K562 (cell line): Measurements from ENCODE around the gene IL10RB. TPM values are rescaled to one million over a fixed set of nuclear protein-coding genes. Genes with fewer than 3 reads are reported as not detected.

Experiments used
- ATAC-seq: fragments of 200-7000 bp; cut with Tn5 transposase; 3 replicates; pipeline ENCODE4 v1.9.1; 2020; ENCODE audit warnings: moderate library complexity
- BruUV-seq: library from RNA; stranded (reverse); fragments of 400-500 nt; replicated peaks from 2 replicates; lab custom pipeline; 2021; lab: Mats Ljungman, UMichigan
- CTCF ChIA-PET: fragments of 300-600 bp; formaldehyde crosslinking; extraction: SDS; loops from one replicate; lab custom pipeline; 2021; ENCODE audit warnings: low intra/inter-chr PET ratio; lab: Yijun Ruan, JAX
- POLR2A ChIA-PET: fragments of 300-600, 350-650 bp; sonication (Branson Sonifier 250); formaldehyde crosslinking; extraction: SDS; loops from one replicate; lab custom pipeline; 2021; ENCODE audit warnings: antibody characterized with exemption, inconsistent platforms; lab: Yijun Ruan, JAX
- DNase-seq, 4 experiments: peaks; one replicate each; pipeline versions ENCODE4 v3.0.0 to v3.0.0-alpha.2; 2011 to 2018; ENCODE audit warnings: low spot score in 3 of 4, mixed read lengths in 3 of 4; ENCODE audit errors: extremely low read depth in 1 of 4
- FAIRE-seq: peaks from 2 replicates; lab custom pipeline; 2011; peaks lifted over from hg19 to GRCh38; lab: Jason Lieb, UNC
- H2AFZ ChIP-seq: 2 replicates; pipeline ENCODE4 v1.6.0; 2011; ENCODE audit warnings: low read depth, low read length, control low read depth, inconsistent platforms
- H3K27ac ChIP-seq: fragments of 200-600 bp; 3 replicates; pipeline ENCODE4 v1.8.0; 2011; ENCODE audit warnings: low read depth, mild to moderate bottlenecking, control low read depth, inconsistent platforms, low read length, moderate library complexity, mixed read lengths; ENCODE audit errors: extremely low read depth
- H3K27me3 ChIP-seq, 2 experiments: fragments of 300-600 bp in 1 of 2; 2 replicates in 1 of 2; 3 replicates in 1 of 2; pipeline versions ENCODE4 v1.6.0 to v1.8.0; 2011; ENCODE audit warnings: inconsistent platforms in 2 of 2, low read length in 2 of 2, mild to moderate bottlenecking in 1 of 2, mixed read lengths in 1 of 2, moderate library complexity in 1 of 2; ENCODE audit not compliant: control insufficient read depth in 2 of 2, insufficient read depth in 2 of 2
- H3K36me3 ChIP-seq: fragments of 300-600 bp; 3 replicates; pipeline ENCODE4 v1.8.0; 2011; ENCODE audit warnings: mild to moderate bottlenecking, low read length, inconsistent platforms; ENCODE audit not compliant: control insufficient read depth, insufficient read depth
- H3K4me1 ChIP-seq, 2 experiments: fragments of 200-600 bp in 1 of 2; replicated peaks in 1 of 2; 2 replicates in 1 of 2; 3 replicates in 1 of 2; pipeline versions ENCODE4 v1.5.1 to v1.8.0; 2011; ENCODE audit warnings: inconsistent platforms in 2 of 2, low read length in 2 of 2, mild to moderate bottlenecking in 1 of 2, mixed read lengths in 1 of 2, moderate library complexity in 1 of 2; ENCODE audit not compliant: control insufficient read depth in 2 of 2, insufficient read depth in 2 of 2
- H3K4me2 ChIP-seq: 2 replicates; pipeline ENCODE4 v1.6.1; 2011; ENCODE audit warnings: low read length, control low read depth, inconsistent platforms, mixed read lengths; ENCODE audit not compliant: insufficient read depth
- H3K4me3 ChIP-seq: fragments of 200-600 bp; sonication (generic), shearing (Covaris generic); 2 replicates; pipeline ENCODE4 v1.5.1; 2016; ENCODE audit warnings: control low read depth, inconsistent platforms
- H3K79me2 ChIP-seq: fragments of 200-600 bp; 3 replicates; pipeline ENCODE4 v1.8.0; 2011; ENCODE audit warnings: low read length, inconsistent platforms; ENCODE audit not compliant: control insufficient read depth, insufficient read depth
- H3K9ac ChIP-seq, 2 experiments: 2 replicates each; pipeline versions ENCODE4 v1.6.0 to v1.6.1; 2011; ENCODE audit warnings: low read depth in 2 of 2, low read length in 2 of 2, control low read depth in 1 of 2, inconsistent platforms in 1 of 2, mild to moderate bottlenecking in 1 of 2, mixed read lengths in 1 of 2; ENCODE audit not compliant: insufficient read depth in 1 of 2
- H3K9me1 ChIP-seq: one replicate; pipeline ENCODE4 v1.6.0; 2011; ENCODE audit warnings: inconsistent platforms, mild to moderate bottlenecking, low read length, moderate library complexity; ENCODE audit not compliant: control insufficient read depth, insufficient read depth
- H3K9me3 ChIP-seq: replicated peaks from 2 replicates; pipeline ENCODE4 v1.5.1; 2011; ENCODE audit warnings: low read depth, low read length, inconsistent platforms; ENCODE audit not compliant: control insufficient read depth, insufficient read depth
- H4K20me1 ChIP-seq: replicated peaks from 2 replicates; pipeline ENCODE4 v1.6.1; 2011; ENCODE audit warnings: low read length, inconsistent platforms, mixed read lengths; ENCODE audit not compliant: control insufficient read depth, insufficient read depth
- BRCA1 ChIP-seq, 2 experiments: fragments of 450-650 bp in 1 of 2; sonication (generic) in 1 of 2; formaldehyde crosslinking in 1 of 2; IDR thresholded peaks; 2 replicates each; pipeline versions ENCODE4 v1.5.0 to v1.6.1; 2017 to 2020; ENCODE audit warnings: mild to moderate bottlenecking in 1 of 2, missing genetic modification reagents in 1 of 2
- DPF2 ChIP-seq: fragments of 450-650 bp; IDR thresholded peaks from 2 replicates; pipeline ENCODE4 v1.6.1; 2016
- ETV5 ChIP-seq: sonication (generic); formaldehyde crosslinking; IDR thresholded peaks from 2 replicates; pipeline ENCODE4 v1.4.0; 2020; ENCODE audit warnings: low read depth, mild to moderate bottlenecking, missing genetic modification reagents
- EWSR1 ChIP-seq: fragments of 450-650 bp; IDR thresholded peaks from 2 replicates; pipeline ENCODE4 v1.6.1; 2018; ENCODE audit warnings: borderline replicate concordance, mild to moderate bottlenecking, low read depth, moderate library complexity; ENCODE audit not compliant: partially characterized antibody
- FOXK1 ChIP-seq: sonication (generic); formaldehyde crosslinking; IDR thresholded peaks from 2 replicates; pipeline ENCODE4 v1.8.0; 2022; ENCODE audit warnings: missing genetic modification reagents, mild to moderate bottlenecking, borderline replicate concordance
- GABPB1 ChIP-seq: sonication (generic); formaldehyde crosslinking; IDR thresholded peaks from 2 replicates; pipeline ENCODE4 v1.8.0; 2022; ENCODE audit warnings: mild to moderate bottlenecking, missing genetic modification reagents
- GMEB1 ChIP-seq: fragments of 250-450 bp; sonication (Bioruptor Pico); IDR thresholded peaks from 2 replicates; pipeline ENCODE4 v1.4.0; 2020; ENCODE audit warnings: mild to moderate bottlenecking
- LEF1 ChIP-seq: fragments of 450-650 bp; IDR thresholded peaks from 2 replicates; pipeline ENCODE4 v1.6.1; 2016; ENCODE audit warnings: mild to moderate bottlenecking
- NFRKB ChIP-seq: fragments of 450-650 bp; IDR thresholded peaks from 2 replicates; pipeline ENCODE4 v1.6.1; 2016; ENCODE audit warnings: low read depth
- POLR2A ChIP-seq: fragments of 450-650 bp; conservative IDR thresholded peaks from 2 replicates; pipeline ENCODE4 v1.6.1; 2016
- PURB ChIP-seq: sonication (generic); formaldehyde crosslinking; IDR thresholded peaks from 2 replicates; pipeline ENCODE4 v1.9.0; 2021; ENCODE audit warnings: low read depth, mild to moderate bottlenecking, missing genetic modification reagents
- TAF9B ChIP-seq: fragments of 450-650 bp; IDR thresholded peaks from 2 replicates; pipeline ENCODE4 v1.6.1; 2018; ENCODE audit warnings: mild to moderate bottlenecking; ENCODE audit not compliant: partially characterized antibody
- THRA ChIP-seq: fragments of 450-650 bp; IDR thresholded peaks from 2 replicates; pipeline ENCODE4 v1.6.1; 2017; ENCODE audit warnings: mild to moderate bottlenecking, moderate library complexity
- ZFPM2 ChIP-seq: fragments of 250-450 bp; sonication (Bioruptor Pico); IDR thresholded peaks from 2 replicates; pipeline ENCODE4 v1.5.1; 2022; ENCODE audit warnings: mild to moderate bottlenecking
- ZKSCAN1 ChIP-seq: fragments of 150-350 bp; IDR thresholded peaks from 2 replicates; pipeline ENCODE4 v1.6.1; 2016; ENCODE audit warnings: low read depth, low read length
- ZNF717 ChIP-seq: fragments of 250-450 bp; sonication (Bioruptor Pico); IDR thresholded peaks from 2 replicates; pipeline ENCODE4 v1.5.0; 2021
- WGBS: fragments of 100-300 bp; shearing (Covaris generic); methylation state at CpG from one replicate; pipeline ENCODE4 v1.1.6; 2016; ENCODE audit warnings: low coverage, mixed read lengths; ENCODE audit not compliant: insufficient coverage; ENCODE audit errors: missing lambda C conversion rate; 5-methylcytosine and 5-hydroxymethylcytosine counted together
- in situ Hi-C: fragments of 300-500 bp; cut with MboI; formaldehyde crosslinking; loops from 4 replicates; pipeline ENCODE4 v1.15.0; 2018; ENCODE audit warnings: inconsistent platforms, mixed read lengths
- intact Hi-C: fragments of 100-400 bp; cut with micrococcal nuclease; formaldehyde crosslinking; loops from 2 replicates; pipeline ENCODE4 v1.14.2; 2022
- polyA plus RNA-seq, 8 experiments: library from polyadenylated mRNA; depleted of rRNA in 4 of 8; stranded (reverse) in 5 of 8; unstranded in 3 of 8; fragments of >200 nt; fragmentation: Nextera tagmentation in 2 of 8; fragmentation: Illumina TruSeq in 1 of 8; extraction: Ambion mirVana in 2 of 8; extraction: Trizol in 1 of 8; gene quantifications; 2 replicates each; pipeline versions ENCODE4 v1.2.1 to v1.2.3, GENCODE V29; 2011 to 2014; ENCODE audit warnings: inconsistent platforms in 1 of 8, missing spikeins in 1 of 8
- total RNA-seq, 7 experiments: library from RNA; depleted of rRNA in 6 of 7; stranded (reverse); fragments of >200 nt in 6 of 7; fragmentation: Illumina TruSeq in 2 of 7; extraction: Trizol in 2 of 7; gene quantifications; 2 replicates each; pipeline versions ENCODE4 v1.2.1 to v1.2.3, GENCODE V29; 2011 to 2021; ENCODE audit warnings: low replicate concordance in 1 of 7

Gene IL10RB
- total and polyA plus RNA-seq, 9 of the 15 experiments (the other 6 are each of a cell fraction or from before 2014, with no cell fraction given), result 10.9 to 33.8 (median 23.0) TPM

GRCh38 chr21:33261635-33262034, 4.5 kb upstream of the IL10RB start:
- DNase-seq, result no peak
- peaks cover 23% of the 10 kb centered on the region; the same call in 2 of the 3 replicates for H3K36me3 ChIP-seq
- H3K9me3 ChIP-seq, result no peaks in the 10 kb centered on the region
- no TSS peak for BruUV-seq
- no peaks in the 10 kb centered on the region for H3K27me3 ChIP-seq
- no peaks in the 10 kb centered on the region for H3K9me1 ChIP-seq
- no peak overlapping the region for H3K4me2 ChIP-seq
- TF ChIP-seq GMEB1 (no peak), ZFPM2 (CRISPR knock-in tag) (no peak), ZKSCAN1 (no peak), TAF9B (no peak), FOXK1 (CRISPR knock-in tag) (no peak), PURB (no peak), DPF2 (no peak), LEF1 (no peak), GABPB1 (CRISPR knock-in tag) (no peak), POLR2A (no peak), BRCA1 (IDR thresholded peaks at IDR 0.05) (no peak), BRCA1 (CRISPR knock-in tag; IDR thresholded peaks at IDR 0.05) (no peak), ZNF717 (CRISPR knock-in tag) (no peak), EWSR1 (no peak), ETV5 (CRISPR knock-in tag) (no peak), THRA (no peak), NFRKB (no peak)
- TF ChIP-seq, all 486 proteins: peak for 0
- Histone ChIP-seq H3K27ac (no peak overlapping the region), H4K20me1 (peaks cover 5% of the 10 kb centered on the region; the same call in 1 of the 2 replicates), H3K4me3 (no peak overlapping the region), H3K9ac (no peak overlapping the region), H3K79me2 (peaks cover 4% of the 10 kb centered on the region; the same call in 1 of the 3 replicates), H3K4me1 (peaks cover 5 to 12% of the 10 kb centered on the region in 2 experiments; a peak in 4 of 5 replicates), H2AFZ (no peak overlapping the region)
- no peak for ATAC-seq
- in situ Hi-C loops (no loop called here), intact Hi-C loops (no loop called here)
- POLR2A ChIA-PET, result no interaction called here
- CTCF ChIA-PET, result no interaction called here
- no peak for FAIRE-seq
- WGBS, result 81% methylated on average over 3 of the region's 3 CpGs
